ENCODE measurements around the gene SMIM35. TPM values are rescaled to one million over a fixed set of nuclear protein-coding genes. Genes with fewer than 3 reads are reported as not detected.
A peak's percentile ranks its signal among the peaks of the same experiment; 100 is the strongest.

SMIM35 gene
- not detected in 2 replicates for total RNA-seq

GRCh38 chr11:118086913-118087768 is at the start of gene SMIM35:
Gene SMIM35 (minus strand): TSS chr11:118086963. CDS start chr11:118086757, 206 bp downstream.
- DNase-seq (ENCODE audit: insufficient read length, low spot score, missing footprints): no peak
- Histone ChIP-seq H4K20me1 (ENCODE audit: insufficient read depth, low read length) (no peaks in the 10 kb centered on the region), H3K27ac (ENCODE audit: low read depth, low read length) (no peak within 1 kb of the TSS), H2AFZ (ENCODE audit: low read length) (no peak within 1 kb of the TSS), H3K4me3 (ENCODE audit: insufficient read depth, low read length) (no peak within 1 kb of the TSS), H3K4me1 (ENCODE audit: insufficient read depth, low read length) (no peaks in the 10 kb centered on the region), H3K4me2 (ENCODE audit: insufficient read depth, low read length) (no peak within 1 kb of the TSS), H3K79me2 (ENCODE audit: insufficient read depth, low read length) (no peaks in the 10 kb centered on the region), H3K27me3 (ENCODE audit: insufficient read depth, low read length) (peaks cover 3% of the 10 kb centered on the region), H3K36me3 (ENCODE audit: insufficient read depth, low read length) (no peaks in the 10 kb centered on the region), H3K9me3 (ENCODE audit: low read depth, low read length) (no peaks in the 10 kb centered on the region)
- TF ChIP-seq CTCF (IDR thresholded peaks at IDR 0.05; ENCODE audit: extremely low read depth, low read depth, low read length): no peak

- Histone ChIP-seq H2AFZ (ENCODE audit: low read length) (no peak overlapping the region), H3K36me3 (ENCODE audit: insufficient read depth, low read length) (no peaks in the 10 kb centered on the region), H3K4me1 (ENCODE audit: insufficient read depth, low read length) (no peaks in the 10 kb centered on the region), H4K20me1 (ENCODE audit: insufficient read depth, low read length) (no peaks in the 10 kb centered on the region), H3K4me2 (ENCODE audit: insufficient read depth, low read length) (no peak overlapping the region), H3K79me2 (ENCODE audit: insufficient read depth, low read length) (no peaks in the 10 kb centered on the region), H3K9me3 (ENCODE audit: low read depth, low read length) (no peaks in the 10 kb centered on the region), H3K4me3 (ENCODE audit: insufficient read depth, low read length) (no peak overlapping the region), H3K27me3 (ENCODE audit: insufficient read depth, low read length) (no peaks in the 10 kb centered on the region), H3K27ac (ENCODE audit: low read depth, low read length) (no peak overlapping the region)
- no peak for TF ChIP-seq CTCF (IDR thresholded peaks at IDR 0.05; ENCODE audit: extremely low read depth, low read depth, low read length)
- DNase-seq (ENCODE audit: insufficient read length, low spot score, missing footprints): peak; percentile 62
These were observed 49.6 kb upstream of the SMIM35 start for GRCh38 chr11:118136341-118136740.

GRCh38 chr11:118135796-118136165 is 49.0 kb upstream of the SMIM35 start:
- TF ChIP-seq CTCF (IDR thresholded peaks at IDR 0.05; ENCODE audit: extremely low read depth, low read depth, low read length): no peak
- H4K20me1 ChIP-seq (ENCODE audit: insufficient read depth, low read length): no peaks in the 10 kb centered on the region

GRCh38 chr11:118135051-118135795 is 48.5 kb upstream of the SMIM35 start:
- H4K20me1 ChIP-seq (ENCODE audit: insufficient read depth, low read length): no peaks in the 10 kb centered on the region
- no peaks in the 10 kb centered on the region for H3K4me1 ChIP-seq (ENCODE audit: insufficient read depth, low read length)
- H3K79me2 ChIP-seq (ENCODE audit: insufficient read depth, low read length): no peaks in the 10 kb centered on the region
- H3K9me3 ChIP-seq (ENCODE audit: low read depth, low read length): no peaks in the 10 kb centered on the region
- no peaks in the 10 kb centered on the region for H3K27me3 ChIP-seq (ENCODE audit: insufficient read depth, low read length)
- TF ChIP-seq CTCF (IDR thresholded peaks at IDR 0.05; ENCODE audit: extremely low read depth, low read depth, low read length): no peak
- no peaks in the 10 kb centered on the region for H3K36me3 ChIP-seq (ENCODE audit: insufficient read depth, low read length)
- no peak overlapping the region for H3K27ac ChIP-seq (ENCODE audit: low read depth, low read length)
- no peak overlapping the region for H3K4me2 ChIP-seq (ENCODE audit: insufficient read depth, low read length)
- H3K4me3 ChIP-seq (ENCODE audit: insufficient read depth, low read length): no peak overlapping the region
- peak; percentile 53 for DNase-seq (ENCODE audit: insufficient read length, low spot score, missing footprints)
- no peak overlapping the region for H2AFZ ChIP-seq (ENCODE audit: low read length)

More at GRCh38 chr11:118135796-118136165, 49.0 kb upstream of the SMIM35 start:
- Histone ChIP-seq H2AFZ (ENCODE audit: low read length) (no peak overlapping the region), H3K4me1 (ENCODE audit: insufficient read depth, low read length) (no peaks in the 10 kb centered on the region), H3K9me3 (ENCODE audit: low read depth, low read length) (no peaks in the 10 kb centered on the region), H3K27ac (ENCODE audit: low read depth, low read length) (no peak overlapping the region), H3K27me3 (ENCODE audit: insufficient read depth, low read length) (no peaks in the 10 kb centered on the region), H3K4me3 (ENCODE audit: insufficient read depth, low read length) (no peak overlapping the region), H3K4me2 (ENCODE audit: insufficient read depth, low read length) (no peak overlapping the region), H3K79me2 (ENCODE audit: insufficient read depth, low read length) (no peaks in the 10 kb centered on the region), H3K36me3 (ENCODE audit: insufficient read depth, low read length) (no peaks in the 10 kb centered on the region)
- peak; percentile 60 for DNase-seq (ENCODE audit: insufficient read length, low spot score, missing footprints)
